ENCODE measurements around the gene FAM174B.

FAM174B gene

DNA sequence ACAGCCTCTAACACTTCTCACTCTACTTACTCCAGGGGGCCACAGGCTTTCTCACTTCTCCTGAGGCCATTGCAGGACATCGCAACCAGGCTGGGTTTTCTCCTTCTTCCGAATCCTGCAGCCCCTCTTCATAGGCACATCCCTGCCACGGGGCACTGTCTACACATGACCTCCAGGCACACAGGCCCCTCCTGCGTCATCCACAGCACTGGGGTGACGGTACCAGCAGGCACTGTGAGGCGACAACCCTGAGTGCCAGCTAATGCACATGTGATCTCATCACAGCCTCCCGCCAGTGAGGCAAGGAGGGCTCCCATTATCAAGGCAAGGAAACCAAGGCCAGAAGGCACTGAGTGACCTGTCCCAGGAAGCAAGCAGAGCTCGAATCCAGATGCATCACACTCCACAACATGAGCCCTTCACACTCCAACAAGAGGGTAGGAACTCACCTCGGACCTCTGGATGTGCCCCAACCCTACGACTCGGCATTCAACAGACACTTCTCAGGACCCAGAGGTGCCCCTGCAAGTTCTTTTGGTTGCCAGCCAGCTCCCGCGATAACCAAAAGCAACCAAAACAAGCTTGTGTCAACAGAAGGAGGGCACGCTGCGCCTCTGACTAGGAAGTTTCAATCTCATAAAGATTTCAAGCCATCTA, 16.7 kb downstream of the FAM174B start:
- FAIRE-seq, result no peak

GRCh38 chr15:92638291-92638708, 17.3 kb downstream of the FAM174B start:
- no peak for FAIRE-seq

GRCh38 chr15:92637626-92638025, 17.9 kb downstream of the FAM174B start:
- FAIRE-seq, result no peak

DNA sequence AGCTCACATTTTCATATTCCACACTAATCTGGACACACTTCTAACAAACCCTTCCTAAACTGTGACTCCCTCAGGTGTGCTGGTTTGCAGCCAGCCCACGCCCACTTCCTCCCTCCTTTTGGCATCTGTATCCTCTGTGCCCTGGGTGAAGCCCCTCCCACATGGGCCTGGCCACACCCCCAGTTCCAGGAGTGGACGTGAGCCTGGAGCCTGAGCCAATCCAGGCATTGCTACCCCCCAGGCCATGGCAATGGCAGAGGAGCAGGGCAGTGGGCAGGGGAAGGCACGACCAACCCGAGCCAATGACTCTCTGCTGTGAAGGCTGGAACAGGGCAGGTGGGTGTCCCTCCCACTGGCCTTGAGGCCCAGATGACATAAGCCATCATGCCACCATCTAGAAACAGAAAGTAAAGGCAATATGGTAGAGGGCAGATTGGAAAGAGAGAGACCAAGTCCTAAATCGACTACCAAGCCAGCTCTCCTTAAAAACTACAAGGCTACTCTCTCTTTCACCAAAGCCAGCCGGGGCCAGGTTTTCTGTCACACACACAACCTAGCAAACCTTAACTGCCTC, 18.6 kb downstream of the FAM174B start:
- FAIRE-seq, result no peak

DNA sequence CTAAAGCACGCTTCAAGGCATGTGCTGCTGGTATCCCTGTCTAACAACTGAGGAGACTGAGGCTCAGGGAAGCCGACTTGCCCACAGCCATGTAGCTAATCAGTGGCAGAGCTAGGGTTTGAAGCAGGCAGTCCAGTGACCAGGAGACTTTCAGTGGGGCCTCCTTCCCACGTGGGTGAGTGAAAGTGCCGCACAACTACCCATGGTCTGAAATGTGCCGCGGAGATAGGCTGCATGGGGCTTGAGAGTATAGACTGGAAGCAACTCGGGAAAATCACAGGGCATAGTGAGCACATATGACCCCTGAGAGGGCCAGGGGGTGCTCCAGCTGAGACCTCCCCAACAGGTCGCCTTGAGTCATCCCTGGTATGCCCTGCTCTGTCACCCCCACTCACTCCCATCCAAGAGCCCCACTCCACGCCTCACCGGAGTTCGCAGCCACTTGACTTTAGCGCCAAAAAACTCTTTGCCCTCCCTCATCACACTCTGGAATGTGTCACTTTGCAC, 19.1 kb downstream of the FAM174B start:
- FAIRE-seq, result no peak

GRCh38 chr15:92634671-92635201, 20.8 kb downstream of the FAM174B start:
- no peak for FAIRE-seq

DNA sequence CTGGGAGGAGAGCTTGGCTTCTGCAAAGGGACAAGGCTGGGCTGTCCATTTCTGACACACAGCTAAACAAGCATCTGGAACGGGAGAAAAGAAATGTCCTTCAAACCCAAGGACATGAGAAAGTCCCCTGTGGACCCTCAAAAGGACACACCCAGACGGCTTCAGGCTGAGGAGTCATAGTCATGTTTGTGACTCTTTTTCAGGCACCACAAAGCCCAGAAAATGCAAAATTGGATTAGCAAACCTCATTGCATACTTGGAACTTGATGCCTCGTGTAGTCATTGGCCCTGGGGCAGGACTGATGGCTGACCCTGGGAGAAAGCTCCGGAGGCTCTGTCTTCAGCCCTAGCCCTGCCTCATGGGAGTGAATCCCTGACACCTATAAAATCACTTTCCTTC, 21.5 kb downstream of the FAM174B start:
- FAIRE-seq, result no peak

GRCh38 chr15:92633418-92633817, 22.2 kb downstream of the FAM174B start:
- no peak for FAIRE-seq

DNA sequence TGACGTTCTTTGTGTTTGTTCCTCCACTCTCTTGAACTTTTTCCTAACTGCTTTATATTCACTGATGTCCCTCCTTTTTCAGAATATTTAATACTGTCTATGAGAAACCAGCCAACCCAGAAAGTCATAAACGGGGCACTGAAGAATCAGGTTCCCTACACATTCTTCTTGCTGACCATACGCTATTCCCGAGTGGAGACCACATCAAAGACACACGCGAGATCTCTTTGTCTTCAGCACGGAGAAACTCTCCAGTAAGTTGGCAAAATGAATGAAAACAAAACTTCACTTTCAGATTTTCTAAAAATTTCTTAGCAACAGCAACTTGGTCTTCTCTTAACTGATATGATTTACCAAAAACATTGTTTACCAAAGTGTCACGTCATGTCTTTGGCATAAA, 22.6 kb downstream of the FAM174B start:
- no peak for FAIRE-seq

DNA sequence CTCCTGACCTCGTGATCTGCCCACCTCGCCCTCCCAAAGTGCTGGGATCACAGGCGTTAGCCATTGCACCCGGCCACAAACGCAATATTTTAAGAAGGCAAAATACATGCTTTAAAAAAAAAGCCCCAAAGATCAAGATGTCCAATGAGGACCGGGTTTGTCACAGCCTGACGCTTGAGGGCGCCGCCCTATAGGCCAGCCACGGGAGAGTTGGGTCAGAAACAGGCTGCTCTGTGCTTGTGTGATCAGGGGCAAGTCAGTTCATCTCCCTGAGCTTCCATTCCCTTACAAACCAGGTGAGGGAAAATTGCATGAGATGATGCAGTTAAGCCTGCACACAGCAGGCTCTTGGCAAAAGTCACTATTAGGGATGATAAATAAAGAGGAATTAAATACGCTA, 23.9 kb downstream of the FAM174B start:
- FAIRE-seq, result no peak

DNA sequence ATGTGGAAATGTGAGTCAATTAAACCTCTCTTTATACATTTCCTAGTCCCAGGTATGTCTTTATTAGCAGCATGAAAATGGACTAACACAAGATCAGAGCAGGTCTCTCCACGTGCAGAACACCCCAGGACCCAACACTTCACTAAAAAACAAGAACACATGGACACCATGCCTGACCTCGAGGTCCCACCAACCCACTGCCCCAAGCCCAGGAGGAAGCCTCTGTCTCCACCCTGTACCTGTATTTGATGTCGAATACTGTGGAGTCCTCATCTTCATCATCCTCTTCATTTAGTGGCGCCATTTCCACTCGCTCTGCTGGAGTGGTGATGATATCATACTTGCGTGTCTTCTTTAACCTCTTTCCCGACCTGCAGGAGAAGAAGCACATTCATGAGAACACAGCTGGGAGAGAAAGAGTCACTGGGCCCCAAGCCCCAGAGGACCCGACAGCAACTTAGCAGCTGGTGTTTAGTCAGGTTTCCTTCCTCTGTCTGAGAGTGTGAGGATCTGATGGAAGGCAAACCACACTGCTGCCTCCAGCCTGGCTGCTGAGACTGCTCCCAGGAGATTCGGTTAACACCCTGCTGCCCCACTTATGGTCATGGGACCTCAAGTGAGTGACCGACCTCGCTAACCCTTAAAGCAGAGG, 25.5 kb downstream of the FAM174B start:
- no peak for FAIRE-seq

- FAIRE-seq, result no peak
Observed at GRCh38 chr15:92629276-92629974, 26.1 kb downstream of the FAM174B start.

- no peak for FAIRE-seq
Observed at GRCh38 chr15:92627014-92627413, 28.6 kb downstream of the FAM174B start.

DNA sequence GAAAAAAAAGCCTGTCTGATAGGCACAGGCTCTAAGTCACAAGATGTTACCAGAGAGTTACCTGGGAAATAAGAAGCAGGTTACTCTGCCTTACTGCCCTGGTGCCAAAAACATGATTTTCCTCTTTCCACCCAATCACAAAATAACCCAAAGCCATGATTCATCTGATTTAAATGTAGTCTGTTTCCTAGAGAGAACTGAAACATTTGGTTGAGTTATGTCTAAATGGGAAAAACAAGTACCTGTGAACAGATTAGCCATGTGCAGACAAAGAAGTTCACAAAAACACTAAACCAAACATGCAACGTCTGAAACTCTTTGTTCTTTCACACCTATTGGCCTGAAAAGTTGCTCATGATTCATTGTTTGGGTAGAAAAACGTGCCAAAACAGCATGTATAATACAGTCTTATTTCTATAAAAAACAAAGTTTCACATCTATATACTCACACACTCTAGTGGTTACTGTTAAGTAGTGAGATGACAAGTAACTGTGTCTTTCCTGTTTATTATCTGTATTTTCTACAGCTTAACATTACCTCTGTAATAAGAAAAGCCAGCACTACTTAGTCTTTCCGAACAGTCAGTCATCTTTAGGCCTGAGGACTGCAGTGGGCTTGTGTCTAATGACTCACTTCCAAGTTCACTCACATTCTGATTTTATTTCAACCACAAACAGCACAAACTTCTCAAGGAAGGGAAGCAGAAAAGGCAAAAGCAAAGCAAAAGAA, 30.2 kb downstream of the FAM174B start:
- FAIRE-seq, result no peak

- no peak for FAIRE-seq
Observed at GRCh38 chr15:92624401-92624991, 31.1 kb downstream of the FAM174B start.

GRCh38 chr15:92623435-92623834, 32.1 kb downstream of the FAM174B start:
- FAIRE-seq, result no peak

GRCh38 chr15:92621972-92622533, 33.5 kb downstream of the FAM174B start:
- no peak for FAIRE-seq

- no peak for FAIRE-seq
Observed at GRCh38 chr15:92620991-92621390, 34.6 kb downstream of the FAM174B start.

- FAIRE-seq, result no peak
Observed at GRCh38 chr15:92619145-92620101, 36.2 kb downstream of the FAM174B start.

Measured in colon (tissue), 2 donors.